NCI-H82 treated with DMSO at 0.1 percent for 48 hours (cell line): Measurements from ENCODE around the gene IGSF1.

Source experiments
- DNase-seq: peaks from one replicate; lab custom pipeline; 2025; ENCODE audit not compliant: unreplicated experiment; lab: John Stamatoyannopoulos, UW

Gene IGSF1, protein sequence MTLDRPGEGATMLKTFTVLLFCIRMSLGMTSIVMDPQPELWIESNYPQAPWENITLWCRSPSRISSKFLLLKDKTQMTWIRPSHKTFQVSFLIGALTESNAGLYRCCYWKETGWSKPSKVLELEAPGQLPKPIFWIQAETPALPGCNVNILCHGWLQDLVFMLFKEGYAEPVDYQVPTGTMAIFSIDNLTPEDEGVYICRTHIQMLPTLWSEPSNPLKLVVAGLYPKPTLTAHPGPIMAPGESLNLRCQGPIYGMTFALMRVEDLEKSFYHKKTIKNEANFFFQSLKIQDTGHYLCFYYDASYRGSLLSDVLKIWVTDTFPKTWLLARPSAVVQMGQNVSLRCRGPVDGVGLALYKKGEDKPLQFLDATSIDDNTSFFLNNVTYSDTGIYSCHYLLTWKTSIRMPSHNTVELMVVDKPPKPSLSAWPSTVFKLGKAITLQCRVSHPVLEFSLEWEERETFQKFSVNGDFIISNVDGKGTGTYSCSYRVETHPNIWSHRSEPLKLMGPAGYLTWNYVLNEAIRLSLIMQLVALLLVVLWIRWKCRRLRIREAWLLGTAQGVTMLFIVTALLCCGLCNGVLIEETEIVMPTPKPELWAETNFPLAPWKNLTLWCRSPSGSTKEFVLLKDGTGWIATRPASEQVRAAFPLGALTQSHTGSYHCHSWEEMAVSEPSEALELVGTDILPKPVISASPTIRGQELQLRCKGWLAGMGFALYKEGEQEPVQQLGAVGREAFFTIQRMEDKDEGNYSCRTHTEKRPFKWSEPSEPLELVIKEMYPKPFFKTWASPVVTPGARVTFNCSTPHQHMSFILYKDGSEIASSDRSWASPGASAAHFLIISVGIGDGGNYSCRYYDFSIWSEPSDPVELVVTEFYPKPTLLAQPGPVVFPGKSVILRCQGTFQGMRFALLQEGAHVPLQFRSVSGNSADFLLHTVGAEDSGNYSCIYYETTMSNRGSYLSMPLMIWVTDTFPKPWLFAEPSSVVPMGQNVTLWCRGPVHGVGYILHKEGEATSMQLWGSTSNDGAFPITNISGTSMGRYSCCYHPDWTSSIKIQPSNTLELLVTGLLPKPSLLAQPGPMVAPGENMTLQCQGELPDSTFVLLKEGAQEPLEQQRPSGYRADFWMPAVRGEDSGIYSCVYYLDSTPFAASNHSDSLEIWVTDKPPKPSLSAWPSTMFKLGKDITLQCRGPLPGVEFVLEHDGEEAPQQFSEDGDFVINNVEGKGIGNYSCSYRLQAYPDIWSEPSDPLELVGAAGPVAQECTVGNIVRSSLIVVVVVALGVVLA (N-terminal part only)

DNA sequence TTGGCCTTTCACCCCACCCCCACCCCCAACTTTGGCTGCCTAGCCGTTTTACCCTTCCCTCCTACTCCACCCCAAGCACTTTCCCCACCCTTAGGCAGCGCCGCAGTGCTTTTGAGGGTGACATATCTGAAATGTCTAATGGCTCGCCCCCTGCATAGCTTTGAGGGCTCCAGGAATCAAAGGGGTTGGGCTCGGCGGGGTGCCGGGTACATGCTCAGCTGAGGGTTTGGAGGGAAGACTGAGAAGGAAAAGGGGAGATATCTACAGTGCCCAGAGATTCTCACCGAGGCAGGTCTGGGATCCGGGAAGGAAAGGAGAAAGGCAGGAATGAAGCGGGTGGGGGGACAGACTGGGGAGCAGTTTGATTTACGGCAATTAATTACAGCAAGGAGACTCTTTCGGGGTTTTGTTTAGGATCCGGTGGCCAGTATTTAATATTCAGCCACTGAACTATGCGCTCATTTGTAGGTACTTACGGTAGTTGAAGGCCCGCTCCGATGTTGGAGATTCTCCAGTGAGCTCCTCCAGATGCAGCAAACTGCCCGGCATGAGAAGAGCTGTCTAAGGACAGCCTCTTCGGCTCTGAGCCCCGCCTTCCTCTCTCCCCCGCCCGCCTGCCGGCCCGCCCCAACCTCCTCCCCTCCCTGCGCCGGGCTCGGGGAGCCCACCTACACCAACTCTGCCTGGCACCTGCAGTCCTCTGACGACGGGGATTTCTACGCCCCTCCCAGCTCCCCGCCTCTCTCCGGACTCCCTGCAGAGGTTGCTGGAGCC, at the start of gene IGSF1:
IGSF1 (minus strand) TSS at position 569 of the 774 bp plus-strand sequence. CDS start 2,632 bp downstream, outside the sequence.
- peak; percentile 15 for DNase-seq

DNA sequence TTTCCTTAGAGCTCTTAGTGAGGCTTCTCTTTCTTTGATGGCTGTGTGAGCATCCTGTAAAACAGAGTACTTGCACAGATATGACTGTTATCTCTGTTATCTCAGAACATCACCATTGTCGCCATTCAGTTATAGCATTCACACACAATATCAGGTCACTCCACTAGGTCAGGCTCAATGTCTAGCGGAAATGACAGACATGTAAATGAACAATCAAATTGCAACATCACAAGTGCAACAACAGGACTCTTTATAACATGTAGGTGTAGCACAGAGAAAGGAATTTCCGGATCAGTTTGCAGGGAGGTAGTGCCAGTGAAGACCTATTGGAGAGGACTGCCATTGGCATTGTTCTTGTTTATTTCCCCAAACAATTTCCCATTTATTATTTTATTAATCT, 43.2 kb upstream of the IGSF1 start:
- no peak for DNase-seq

DNA sequence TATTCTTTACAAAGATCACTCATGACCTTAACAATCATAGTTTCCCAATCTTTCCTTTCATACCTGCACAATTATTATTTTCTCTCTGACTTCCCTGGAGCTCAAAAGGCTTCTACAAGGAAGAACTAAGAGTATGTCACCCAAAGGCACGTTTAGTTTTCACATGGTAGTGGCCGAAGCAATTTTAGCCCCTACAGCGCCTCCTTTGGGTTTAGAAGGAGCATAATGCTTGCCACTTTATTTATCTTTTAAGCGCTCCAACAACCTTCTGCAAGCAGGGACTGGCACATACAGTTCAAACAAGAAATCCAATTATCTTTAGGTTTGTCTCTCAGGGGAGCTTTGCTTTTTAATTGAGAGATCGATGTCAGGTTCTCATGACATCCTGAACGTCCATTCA, 42.0 kb upstream of the IGSF1 start:
- DNase-seq: peak; percentile 76

DNA sequence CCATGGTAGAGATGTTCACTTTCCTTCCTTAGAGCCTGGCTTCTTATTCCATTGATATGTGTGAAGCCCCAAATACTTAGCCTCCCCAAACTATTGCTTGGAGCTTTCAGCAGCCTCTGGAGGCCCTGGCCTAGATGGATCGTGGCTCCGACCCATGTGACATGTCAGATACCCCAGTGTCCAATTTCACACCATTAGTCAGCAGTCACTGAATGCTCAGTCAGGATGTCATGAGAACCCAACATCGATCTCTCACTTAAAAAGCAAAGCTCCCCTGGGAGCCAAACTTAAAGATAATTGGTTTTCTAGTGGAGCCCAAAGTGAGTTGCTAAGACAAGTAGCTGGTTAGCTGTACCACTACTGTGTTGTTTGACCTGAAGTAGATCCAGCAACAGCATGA, 41.6 kb upstream of the IGSF1 start:
- no peak for DNase-seq

DNA sequence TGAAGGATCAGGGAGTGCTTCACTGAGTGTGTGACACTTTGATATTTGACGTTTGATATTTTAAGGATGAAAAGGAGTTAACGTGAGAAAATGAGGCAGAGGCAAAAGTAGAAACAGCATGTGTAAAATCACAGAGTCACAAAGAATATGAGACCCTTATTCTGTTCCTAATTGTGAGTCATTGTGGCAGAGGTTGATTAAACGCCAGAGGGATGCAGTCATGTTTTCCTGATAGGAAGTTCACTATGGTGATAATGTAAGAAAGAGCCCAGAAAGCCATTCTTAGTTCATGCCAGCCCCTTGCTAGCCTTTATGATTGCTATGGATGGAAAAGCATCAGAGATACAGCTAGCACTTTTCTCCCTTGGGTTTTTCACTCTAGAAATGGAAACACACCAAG, 33.5 kb upstream of the IGSF1 start:
- no peak for DNase-seq

DNA sequence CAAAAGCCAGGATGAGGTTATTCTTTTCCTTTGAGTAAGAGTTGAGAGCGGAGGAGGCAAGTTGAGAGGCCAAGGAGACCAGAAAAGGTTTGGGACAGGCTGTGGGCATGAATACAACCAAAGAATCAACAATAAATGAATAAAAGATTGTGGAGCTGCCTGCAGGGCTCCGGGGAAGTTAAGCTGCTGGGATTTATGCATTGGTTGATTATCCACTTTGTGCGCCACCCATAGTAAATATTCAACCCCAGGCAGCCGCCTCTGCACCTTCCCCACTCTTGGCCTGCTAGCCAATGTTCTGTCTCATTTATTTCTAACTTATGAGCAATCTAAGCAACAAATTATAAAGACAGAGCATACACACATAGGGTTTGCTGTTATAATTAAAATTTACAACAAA, 28.2 kb upstream of the IGSF1 start:
- no peak for DNase-seq

DNA sequence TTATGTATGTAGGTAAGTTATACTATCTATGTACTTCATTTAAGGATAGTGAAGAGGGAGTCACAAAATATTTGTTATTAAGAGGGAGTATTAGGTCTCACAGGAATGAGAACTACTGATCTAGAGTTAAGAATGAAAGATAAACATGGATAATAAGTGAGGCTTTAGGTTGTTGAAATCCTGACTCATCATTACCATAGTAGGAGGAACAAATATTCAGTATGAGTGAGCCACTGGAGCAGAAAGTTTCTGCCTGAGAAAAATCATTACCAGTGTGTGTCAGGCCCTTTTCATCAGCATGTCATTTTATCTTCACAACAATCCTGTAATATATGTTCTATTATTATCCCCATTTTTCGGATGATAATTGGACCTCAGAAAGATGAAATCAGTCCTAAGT, 27.2 kb upstream of the IGSF1 start:
- no peak for DNase-seq

DNA sequence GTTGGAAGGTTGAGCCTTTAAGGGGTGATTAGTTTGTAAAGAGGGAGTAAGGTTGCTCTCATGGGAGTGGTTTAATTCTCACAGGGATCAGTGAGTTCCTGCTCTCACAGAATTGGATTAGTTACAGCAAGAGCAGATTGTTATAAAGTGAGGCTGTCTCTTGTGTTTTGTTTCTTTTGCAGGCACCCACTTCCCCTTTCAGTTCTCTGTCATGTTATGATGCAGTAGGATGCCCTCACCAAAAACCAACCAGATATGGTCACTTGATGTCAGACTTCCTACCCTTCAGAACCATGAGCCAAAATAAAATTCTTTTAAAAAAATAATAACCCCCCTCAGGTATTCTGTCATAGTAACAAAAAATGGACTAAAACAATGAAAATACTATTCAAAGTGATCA, 19.9 kb upstream of the IGSF1 start:
- peak; percentile 85 for DNase-seq

DNA sequence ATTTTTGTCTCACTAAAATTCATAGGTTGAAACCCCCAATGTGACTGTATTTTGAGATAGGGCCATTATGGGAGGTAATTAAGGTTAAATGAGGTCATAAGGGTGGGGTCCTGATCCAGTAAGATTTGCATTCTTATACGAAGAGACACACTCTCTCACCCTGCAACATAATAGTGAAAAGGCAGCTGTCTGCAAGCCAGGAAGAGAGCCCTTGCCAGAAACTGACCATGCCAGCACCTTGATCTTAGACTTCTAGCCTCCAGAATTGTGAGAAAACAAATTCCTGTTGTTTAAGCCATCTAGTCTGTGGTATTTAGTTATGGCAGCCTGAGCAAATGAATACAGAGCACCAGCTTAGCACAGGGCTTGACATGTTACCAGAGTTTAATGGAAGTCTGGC, 17.5 kb upstream of the IGSF1 start:
- DNase-seq: no peak

DNA sequence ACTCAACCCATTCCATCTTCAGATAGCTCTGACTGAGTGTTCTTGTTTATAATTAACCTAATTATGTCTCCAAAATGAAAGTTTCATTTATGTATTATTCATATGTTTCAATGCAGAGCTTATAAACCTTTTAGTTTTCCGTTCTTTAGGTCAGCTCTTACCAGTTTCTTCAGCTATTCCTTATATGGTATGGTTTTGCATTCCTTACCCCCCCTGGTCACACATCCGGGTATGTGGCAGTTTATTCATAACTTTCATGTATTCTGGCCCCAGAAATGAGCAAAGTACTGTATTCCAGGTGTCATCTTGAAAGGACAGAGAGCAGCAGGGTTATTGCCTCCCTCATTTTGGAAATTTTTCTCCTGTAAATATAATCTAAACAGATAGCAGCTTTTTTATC, 16.8 kb upstream of the IGSF1 start:
- no peak for DNase-seq

DNA sequence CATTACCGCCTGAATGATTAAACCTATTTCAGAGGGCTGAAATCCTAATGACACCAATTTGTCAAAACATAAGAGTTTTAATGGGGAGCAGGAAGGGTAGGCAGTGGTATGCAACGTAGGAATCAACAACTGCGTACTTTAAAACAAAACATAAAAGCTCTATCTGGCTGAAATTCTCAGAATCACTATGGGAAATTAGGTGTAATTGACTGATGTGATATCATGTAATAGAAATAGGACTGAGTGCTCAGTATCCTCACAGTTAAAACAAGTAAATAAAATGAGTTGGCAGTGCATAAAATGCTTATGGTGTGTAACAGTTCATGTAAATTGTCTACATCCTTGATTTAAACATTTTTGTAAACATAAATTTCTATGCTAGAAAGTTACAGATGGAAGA, 13.6 kb upstream of the IGSF1 start:
- DNase-seq: no peak

DNA sequence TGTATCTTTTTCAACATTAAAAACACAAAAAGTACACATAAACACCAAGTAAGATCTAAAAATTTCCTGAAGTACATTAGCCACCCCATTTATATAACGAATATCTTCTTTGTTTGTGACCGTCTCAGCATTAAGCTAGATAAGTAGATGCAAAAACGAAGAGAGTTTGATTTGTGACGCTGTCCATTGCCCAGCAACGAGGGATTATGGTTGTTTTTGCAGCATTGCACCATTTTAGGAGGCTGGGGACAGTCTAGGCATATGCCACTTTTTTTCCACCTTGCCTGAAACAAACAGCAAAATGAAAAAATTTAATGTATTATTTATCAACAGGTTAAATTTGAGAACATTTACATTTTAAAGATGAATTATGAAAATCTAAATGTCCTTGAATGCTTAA, 12.0 kb upstream of the IGSF1 start:
- DNase-seq: peak; percentile 33

DNA sequence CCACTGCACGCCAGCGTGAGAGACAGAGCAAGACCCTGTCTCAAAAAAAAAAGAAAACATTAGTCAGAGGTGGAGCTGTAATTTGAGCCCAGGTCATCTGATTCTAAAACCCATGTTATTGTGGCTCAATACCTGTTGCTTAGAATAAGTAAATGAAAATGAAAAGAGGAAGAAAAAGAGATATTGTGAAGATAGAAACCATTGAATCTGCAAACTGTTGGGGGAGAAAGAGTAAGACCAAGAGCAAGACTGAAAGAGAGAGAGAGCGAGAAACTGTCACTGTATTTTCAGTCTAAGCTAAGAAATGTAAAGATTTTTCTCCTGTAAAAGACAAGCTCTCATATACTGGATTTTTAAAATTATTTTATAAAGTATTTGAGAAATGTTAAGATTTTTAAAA, 9.7 kb upstream of the IGSF1 start:
- no peak for DNase-seq

DNA sequence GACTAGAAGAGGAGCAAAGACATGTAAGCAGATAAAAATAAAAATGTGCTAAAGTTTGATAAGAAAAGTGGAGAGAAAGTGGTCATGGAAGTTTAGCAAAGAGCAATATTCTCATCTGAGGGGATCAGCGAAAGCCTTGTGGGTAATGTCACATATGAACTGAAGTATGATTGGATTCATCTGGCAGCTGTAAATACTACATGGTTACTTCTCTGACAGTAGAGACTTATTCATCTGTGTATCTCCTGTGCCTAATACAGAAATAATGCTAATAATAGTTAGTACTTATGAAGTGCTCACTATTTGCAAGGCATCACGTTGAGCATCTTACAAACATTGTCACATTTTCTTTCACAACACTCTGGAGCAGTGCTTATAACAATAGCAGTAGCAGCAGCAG, 8.9 kb upstream of the IGSF1 start:
- no peak for DNase-seq

DNA sequence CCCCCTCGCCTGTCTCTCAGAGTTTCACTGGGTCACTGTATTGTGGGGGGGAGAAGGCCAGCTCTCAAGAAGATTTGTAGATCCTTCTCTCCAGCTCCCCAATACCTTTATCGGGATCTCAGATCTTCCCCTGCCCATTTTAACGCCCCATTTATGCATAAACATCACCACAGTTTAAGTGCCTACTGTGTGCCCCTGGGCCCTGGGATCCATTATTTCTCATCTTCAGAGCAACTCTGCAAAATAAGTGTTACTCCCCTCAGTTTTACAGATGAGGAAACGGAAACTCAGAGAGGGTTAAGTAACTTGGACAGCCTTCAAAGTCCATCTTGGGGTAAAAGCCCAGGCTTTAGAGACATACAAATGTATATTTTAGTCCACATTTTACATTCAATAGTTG, 421 bp upstream of the IGSF1 start:
- DNase-seq: no peak

DNA sequence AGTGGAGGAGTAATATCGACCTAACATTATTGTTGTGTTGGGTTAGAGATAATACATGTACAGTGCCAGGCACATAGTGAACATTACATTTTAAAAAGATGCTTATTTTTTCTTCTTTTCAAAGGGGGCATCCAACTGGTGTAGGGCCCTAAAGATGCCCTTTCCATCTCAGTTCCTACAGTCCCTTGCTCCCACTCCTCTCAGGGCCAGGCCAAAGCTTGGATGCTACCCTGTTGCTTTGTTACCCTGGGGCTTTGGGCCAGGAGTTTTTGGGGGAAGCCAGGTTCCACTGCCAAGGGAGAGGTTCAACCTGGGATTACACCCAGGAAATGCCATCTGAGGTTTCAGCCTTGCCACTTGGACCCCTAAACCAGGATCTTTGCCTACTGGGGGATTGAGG, 918 bp downstream of the IGSF1 start:
- DNase-seq: no peak

DNA sequence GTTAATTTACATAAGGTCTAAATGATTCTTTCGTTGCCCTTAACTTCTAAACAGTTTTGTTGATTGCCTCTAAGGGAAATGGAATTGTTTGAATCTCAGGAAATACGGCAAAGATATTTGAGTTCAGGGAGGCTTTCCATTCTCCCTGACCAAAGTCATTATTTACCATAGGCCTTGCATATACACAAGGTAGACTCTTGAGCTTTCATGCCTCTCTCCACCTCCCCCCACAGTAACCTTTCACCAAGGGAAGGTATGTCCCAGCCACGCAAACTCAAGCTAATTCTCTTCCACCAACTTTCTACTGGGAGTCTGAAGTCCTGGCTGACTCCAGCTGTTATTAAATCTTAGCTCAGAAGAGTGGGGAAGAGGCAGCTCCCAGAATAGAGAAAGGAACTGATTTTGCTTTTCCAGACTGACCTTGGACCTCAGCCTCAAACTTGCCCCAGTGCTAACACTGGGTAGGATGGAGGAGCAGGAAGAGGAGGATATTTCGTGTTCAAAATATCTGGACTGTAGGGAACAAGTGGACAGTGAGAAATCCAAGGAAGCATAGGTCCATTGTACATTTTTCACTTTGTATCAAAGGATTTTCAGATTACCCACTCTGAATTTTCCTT, 1.4 kb downstream of the IGSF1 start:
- no peak for DNase-seq

DNA sequence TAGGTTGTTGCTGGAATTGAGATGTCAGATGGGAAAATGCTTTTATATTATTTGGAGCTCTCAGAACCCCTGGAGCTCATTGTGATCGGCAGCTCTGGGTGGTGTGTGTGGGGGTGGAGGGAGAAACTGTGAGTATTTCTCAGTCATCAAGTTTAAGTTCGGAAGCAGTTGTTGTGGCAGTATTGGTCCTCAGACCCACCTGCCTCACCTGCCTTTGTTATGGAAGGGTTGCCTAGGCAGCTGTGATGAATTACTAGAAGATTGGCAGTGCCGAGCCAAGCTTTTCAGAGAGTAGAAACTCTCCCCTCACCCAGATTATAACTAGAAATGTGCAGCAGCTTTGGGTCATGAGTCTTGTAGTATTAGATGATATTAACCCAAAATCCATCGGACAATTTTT, 9.5 kb downstream of the IGSF1 start:
- DNase-seq: no peak

DNA sequence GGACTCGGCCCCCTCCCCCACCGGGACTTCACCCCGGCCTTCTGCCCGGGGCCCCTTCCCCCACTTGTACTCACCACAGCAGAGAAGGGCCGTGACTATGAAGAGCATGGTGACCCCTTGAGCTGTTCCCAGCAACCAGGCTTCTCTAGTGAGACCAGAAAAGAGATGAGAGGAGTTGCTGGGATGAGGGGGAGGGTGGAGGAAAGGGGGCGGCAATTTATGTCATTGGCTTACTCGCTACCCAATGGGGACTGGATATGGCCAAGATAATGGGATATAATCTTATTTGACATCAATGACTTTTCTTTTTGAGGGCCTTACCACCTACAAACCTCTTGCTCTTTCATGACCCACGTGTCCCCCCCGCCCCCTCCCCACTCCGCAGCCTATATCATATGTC, 9.9 kb downstream of the IGSF1 start:
- DNase-seq: no peak

DNA sequence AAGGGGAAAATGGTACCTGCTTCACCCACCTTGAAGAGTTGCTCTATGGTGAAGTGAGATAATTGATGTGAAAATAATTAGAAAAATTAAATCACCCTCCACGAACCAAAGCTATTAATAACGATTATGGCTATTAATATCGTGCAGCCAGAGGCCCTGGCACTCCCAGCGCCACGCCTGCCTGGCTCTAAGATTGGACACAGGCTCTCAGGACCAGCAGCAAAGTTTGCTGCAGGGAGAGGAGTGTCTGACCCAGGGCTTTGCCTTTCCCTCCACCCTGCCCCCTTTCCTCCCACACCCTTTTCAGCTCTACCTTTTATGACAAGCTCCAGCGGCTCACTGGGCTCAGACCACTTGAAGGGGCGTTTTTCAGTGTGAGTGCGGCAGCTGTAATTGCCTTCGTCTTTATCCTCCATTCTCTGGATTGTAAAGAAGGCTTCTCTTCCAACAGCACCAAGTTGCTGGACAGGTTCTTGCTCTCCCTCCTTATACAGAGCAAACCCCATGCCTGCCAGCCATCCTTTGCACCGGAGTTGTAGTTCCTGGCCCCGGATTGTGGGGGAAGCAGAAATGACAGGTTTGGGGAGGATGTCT, 11.5 kb downstream of the IGSF1 start:
- no peak for DNase-seq
